ENCODE data around the gene CCDC152. TPM values are rescaled to one million over a fixed set of nuclear protein-coding genes. Genes with fewer than 3 reads are reported as not detected.

Gene CCDC152
- total and polyA plus RNA-seq, 2 donors (not counting 3 experiments of a cell fraction or from before 2014, with no cell fraction given) = 0.48 to 2.8 TPM

DNA sequence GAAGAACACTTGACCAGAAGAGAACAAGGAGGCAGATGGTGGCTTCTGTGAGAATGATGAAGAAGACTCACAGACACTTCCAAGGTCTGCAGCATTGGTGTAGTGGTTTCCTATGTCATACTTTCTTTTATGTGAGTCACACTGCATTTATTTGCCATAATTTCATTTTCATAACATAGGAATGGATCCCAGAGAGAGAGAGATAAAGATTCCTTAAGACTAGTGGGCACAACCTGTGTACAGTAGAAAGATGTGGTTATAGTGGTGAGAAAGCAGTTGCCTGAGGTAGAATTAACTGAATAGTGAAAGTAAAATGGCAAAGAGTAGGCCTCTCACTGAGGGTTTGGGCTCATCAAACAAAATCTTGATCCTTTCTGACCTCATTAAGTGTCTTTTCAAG is 7.6 kb upstream of the CCDC152 start:
- DNase-seq (ENCODE audit: low read depth, low spot score) = no peak
- Histone ChIP-seq H3K36me3 (ENCODE audit: control insufficient read depth in 2 of 2, extremely low read depth in 1 of 2, insufficient read depth in 2 of 2, low read length in 2 of 2) (no peaks in the 10 kb centered on the region), H3K27me3 (ENCODE audit: control insufficient read depth in 2 of 2, insufficient read depth in 2 of 2, low read length in 2 of 2) (peaks cover 0 to 2% of the 10 kb centered on the region in 2 experiments), H3K9me3 (replicated peaks; ENCODE audit: control insufficient read depth, insufficient read depth, low read length) (no peaks in the 10 kb centered on the region), H3K9ac (replicated peaks; ENCODE audit: extremely low read depth, insufficient read depth, low read length) (no peak overlapping the region), H3K9me1 (replicated peaks; ENCODE audit: control insufficient read depth, extremely low read depth, insufficient read depth, low read length) (peaks cover 2% of the 10 kb centered on the region), H3K4me1 (ENCODE audit: control insufficient read depth, extremely low read depth, insufficient read depth, low read length) (no peaks in the 10 kb centered on the region), H3K4me3 (replicated peaks in 1 of 3; ENCODE audit: insufficient read depth in 1 of 3, low read depth in 1 of 3, low read length in 3 of 3) (no peak overlapping the region), H3K4me2 (ENCODE audit: insufficient read depth, low read length) (no peak overlapping the region), H4K20me1 (replicated peaks; ENCODE audit: control insufficient read depth, extremely low read depth, insufficient read depth, low read length) (no peaks in the 10 kb centered on the region), H3K27ac (ENCODE audit: insufficient read depth, low read depth, low read length) (no peak overlapping the region), H3K79me2 (ENCODE audit: control insufficient read depth, insufficient read depth, low read length) (no peaks in the 10 kb centered on the region), H2AFZ (ENCODE audit: low read depth, low read length) (no peak overlapping the region)
- BruUV-seq (replicated peaks) = no TSS peak
- no peak for TF ChIP-seq POLR2AphosphoS5 (IDR thresholded peaks at IDR 0.05; ENCODE audit: insufficient read depth, low read depth, low read length)
- no peak for TF ChIP-seq EZH2 (IDR thresholded peaks at IDR 0.05; ENCODE audit: borderline replicate concordance, low read depth, low read length, severe bottlenecking)
- no peak for TF ChIP-seq POLR2A (IDR thresholded peaks at IDR 0.05; ENCODE audit: low read depth, low read length)
- TF ChIP-seq FOS (IDR thresholded peaks at IDR 0.05; ENCODE audit: borderline replicate concordance, insufficient read depth, low read length) = no peak
- no peak for TF ChIP-seq CTCF (IDR thresholded peaks at IDR 0.05; ENCODE audit: extremely low read depth in 1 of 2, insufficient read depth in 1 of 2, low read depth in 1 of 2, low read length in 2 of 2)
- TF ChIP-seq MYC (IDR thresholded peaks at IDR 0.05; ENCODE audit: low read depth, low read length) = no peak
- TF ChIP-seq JUN (IDR thresholded peaks at IDR 0.05; ENCODE audit: borderline replicate concordance, insufficient read depth, insufficient read length, low read depth) = no peak
- TF ChIP-seq, protein P1, sequence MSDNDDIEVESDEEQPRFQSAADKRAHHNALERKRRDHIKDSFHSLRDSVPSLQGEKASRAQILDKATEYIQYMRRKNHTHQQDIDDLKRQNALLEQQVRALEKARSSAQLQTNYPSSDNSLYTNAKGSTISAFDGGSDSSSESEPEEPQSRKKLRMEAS (IDR thresholded peaks at IDR 0.05; ENCODE audit: insufficient read depth, insufficient read length) = no peak
- TF ChIP-seq GATA2 (IDR thresholded peaks at IDR 0.05; ENCODE audit: insufficient read depth, insufficient read length, low read depth, low read length) = no peak
- intact Hi-C loops (cut with micrococcal nuclease) (loop anchor here (10.0 kb wide), 1 partner anchor 356 kb away; no protein-coding TSS in a partner anchor), dilution Hi-C loops (cut with MboI; ENCODE audit: extremely low pct_ligation_motif_present, low sequenced_read_pairs) (no loop called here)
- POLR2A ChIA-PET = no interaction called here
- peak; percentile 21 for FAIRE-seq
- CTCF ChIA-PET = interaction anchor here (0.7 kb wide), 1 partner anchor 19 kb away, joined by 3 read pairs; no protein-coding TSS in a partner anchor
